Pancreas (tissue), 10 donors: ENCODE data around the gene DNM1. TPM values are rescaled to one million over a fixed set of nuclear protein-coding genes. Genes with fewer than 3 reads are reported as not detected.
"Not testable (repeated sequence)": the region's sequence is repeated elsewhere in the genome, so short reads cannot be mapped to it uniquely, and the experiment has no call there.

Experiments used
- ATAC-seq, 4 donors: fragments of 200-7000 bp; cut with Tn5 transposase; one replicate each; pipeline versions ENCODE4 v1.8.0 to v1.9.1; 2020; ENCODE audit warnings: mild to moderate bottlenecking in 4 of 4, moderate library complexity in 4 of 4
- DNase-seq, 6 donors: peaks; one replicate each; pipeline ENCODE4 v3.0.0-alpha.2; 2020
- FAIRE-seq: peaks from 2 replicates; lab custom pipeline; 2012; peaks lifted over from hg19 to GRCh38; lab: Jason Lieb, UNC
- H3K27ac ChIP-seq, 4 donors: fragments of 200-600 bp; sonication (generic); 1 replicate in 3 of 4; 2 replicates in 1 of 4; pipeline versions ENCODE4 v1.5.0 to v1.8.0; 2020
- H3K27me3 ChIP-seq, 4 donors: fragments of 200-600 bp; one replicate each; pipeline ENCODE4 v1.8.0; 2021
- H3K36me3 ChIP-seq, 3 donors: fragments of 200-600 bp; sonication (generic) in 1 of 3; one replicate each; pipeline versions ENCODE4 v1.5.0 to v1.8.0; 2020 to 2021
- H3K4me1 ChIP-seq, 3 donors: fragments of 200-600 bp; one replicate each; pipeline ENCODE4 v1.8.0; 2021
- H3K4me3 ChIP-seq, 4 donors: fragments of 200-600 bp; sonication (generic) in 2 of 4; one replicate each; pipeline versions ENCODE4 v1.5.0 to v1.8.0; 2020 to 2021
- H3K9me3 ChIP-seq, 4 donors: fragments of 200-600 bp; one replicate each; pipeline ENCODE4 v1.8.0; 2021
- CTCF ChIP-seq, 4 donors: fragments of 200-600 bp; sonication (generic) in 3 of 4; IDR thresholded peaks; one replicate each; pipeline versions ENCODE4 v1.5.0 to v1.8.0; 2021; ENCODE audit warnings: antibody characterized with exemption in 4 of 4
- WGBS, 2 donors: extraction: QIAGEN DNeasy Blood & Tissue Kit; methylation state at CpG; one replicate each; pipeline ENCODE4 v1.1.7; 2013; 5-methylcytosine and 5-hydroxymethylcytosine counted together
- intact Hi-C, 3 donors: fragments of 100-400 bp; cut with DNase I; formaldehyde crosslinking; loops; one replicate each; pipeline versions ENCODE4 v1.11.1 to v1.14.2; 2022
- polyA plus RNA-seq, 2 donors: library from polyadenylated mRNA; stranded (reverse); fragments of 200-250 nt; gene quantifications; one replicate each; pipeline ENCODE4 v1.2.3, GENCODE V29; 2013
- total RNA-seq, 6 donors: library from RNA; stranded (reverse); fragmentation: NEBNext Ultra II Directional in 4 of 6; extraction: Animal tissue kit (Norgen Biotek cat#: 25700) in 4 of 6; gene quantifications; one replicate each; pipeline versions ENCODE4 v1.2.1 to v1.2.4, GENCODE V29; 2021 to 2023
- donor health status: healthy with polysubstance abuse.
- donor health status: DM: no; HTN: no; CAD: no; lungs with moderate emphysema.
- donor health status: DM: no; HTN: no; CAD: no.
- donor health status: control.
- donor health status: control.
- donor health status: Bipolar disorder and iron deficiency.
- donor health status: DM: yes; HTN: yes; CAD: no.
- donor health status: DM: no; HTN: no; CAD: no.
- donor health status: DM: no; HTN: no; CAD: no.
- donor health status: DM: yes; HTN: yes; CAD: no.

The DNM1 gene
- total and polyA plus RNA-seq, 8 donors: 5.8 to 23.1 (median 12.3) TPM

GRCh38 chr9:128222026-128222425 is 18.8 kb downstream of the DNM1 start:
- Histone ChIP-seq H3K36me3 (no peaks in the 10 kb centered on the region), H3K27ac (no peak overlapping the region), H3K27me3 (no peaks in the 10 kb centered on the region), H3K9me3 (no peaks in the 10 kb centered on the region), H3K4me3 (no peak overlapping the region), H3K4me1 (peaks cover 0 to 8% (median 7%) of the 10 kb centered on the region in 3 donors)
- no peak for DNase-seq
- ATAC-seq: no peak
- no peak for TF ChIP-seq CTCF (IDR thresholded peaks at IDR 0.05)
- WGBS, 2 donors: 91% methylated on average over 10 of the region's 10 CpGs
- FAIRE-seq: no peak
- intact Hi-C loops: no loop called here

GRCh38 chr9:128222880-128223670 is 19.9 kb downstream of the DNM1 start:
- no peak for TF ChIP-seq CTCF (IDR thresholded peaks at IDR 0.05)
- ATAC-seq: no peak
- intact Hi-C loops: no loop called here
- Histone ChIP-seq H3K27ac (no peak overlapping the region), H3K4me1 (peaks cover 0 to 4% (median 4%) of the 10 kb centered on the region in 3 donors), H3K36me3 (no peaks in the 10 kb centered on the region), H3K4me3 (no peak overlapping the region), H3K27me3 (no peaks in the 10 kb centered on the region), H3K9me3 (no peaks in the 10 kb centered on the region)
- 88 to 92% methylated on average over 13 of the region's 13 CpGs for WGBS, 2 donors
- no peak for DNase-seq
- FAIRE-seq: no peak

GRCh38 chr9:128224877-128225276 is 21.7 kb downstream of the DNM1 start:
- DNase-seq (no peak), ATAC-seq (no peak), FAIRE-seq (no peak)
- no peaks in the 10 kb centered on the region for H3K4me1 ChIP-seq
- no peaks in the 10 kb centered on the region for H3K36me3 ChIP-seq
- no peak overlapping the region for H3K27ac ChIP-seq
- no peaks in the 10 kb centered on the region for H3K9me3 ChIP-seq
- intact Hi-C loops: no loop called here
- H3K4me3 ChIP-seq: no peak overlapping the region
- WGBS, 2 donors: 81 to 95% methylated on average over 7 of the region's 7 CpGs
- no peak for TF ChIP-seq CTCF (IDR thresholded peaks at IDR 0.05)
- H3K27me3 ChIP-seq: no peaks in the 10 kb centered on the region

- Histone ChIP-seq H3K27ac (no peak overlapping the region), H3K27me3 (no peaks in the 10 kb centered on the region), H3K4me1 (no peaks in the 10 kb centered on the region), H3K36me3 (no peaks in the 10 kb centered on the region), H3K9me3 (no peaks in the 10 kb centered on the region), H3K4me3 (no peak overlapping the region)
- ATAC-seq: no peak
- no peak for FAIRE-seq
- no peak for TF ChIP-seq CTCF (IDR thresholded peaks at IDR 0.05)
- intact Hi-C loops: no loop called here
- no peak for DNase-seq
- WGBS, 2 donors: 81 to 87% methylated on average over 19 of the region's 19 CpGs
Observed at GRCh38 chr9:128225770-128226411, 22.7 kb downstream of the DNM1 start.

GRCh38 chr9:128226412-128226801 is 23.2 kb downstream of the DNM1 start:
- no peaks in the 10 kb centered on the region for H3K4me1 ChIP-seq
- no peaks in the 10 kb centered on the region for H3K36me3 ChIP-seq
- DNase-seq (no peak), FAIRE-seq (no peak), ATAC-seq (no peak)
- intact Hi-C loops: no loop called here
- H3K4me3 ChIP-seq: no peak overlapping the region
- WGBS, 2 donors: 78 to 85% methylated on average over 5 of the region's 5 CpGs
- no peak overlapping the region for H3K27ac ChIP-seq
- TF ChIP-seq CTCF (IDR thresholded peaks at IDR 0.05): no peak
- no peaks in the 10 kb centered on the region for H3K27me3 ChIP-seq
- no peaks in the 10 kb centered on the region for H3K9me3 ChIP-seq

- ATAC-seq, H3K36me3 ChIP-seq, H3K4me3 ChIP-seq, DNase-seq, H3K9me3 ChIP-seq, H3K4me1 ChIP-seq, intact Hi-C loops, H3K27ac ChIP-seq, FAIRE-seq, H3K27me3 ChIP-seq: not testable (repeated sequence)
- WGBS, 2 donors: 85 to 90% methylated on average over 7 of the region's 7 CpGs
Observed at GRCh38 chr9:128230897-128231296, 27.7 kb downstream of the DNM1 start.
